A204.1 (cell line): Measurements from ENCODE around the gene HTR1E.
"Not testable (repeated sequence)": the region's sequence is repeated elsewhere in the genome, so short reads cannot be mapped to it uniquely, and the experiment has no call there.

Source experiments
- FAIRE-seq: peaks from 2 replicates; lab custom pipeline; 2012; peaks lifted over from hg19 to GRCh38; lab: Jason Lieb, UNC

The HTR1E gene

DNA sequence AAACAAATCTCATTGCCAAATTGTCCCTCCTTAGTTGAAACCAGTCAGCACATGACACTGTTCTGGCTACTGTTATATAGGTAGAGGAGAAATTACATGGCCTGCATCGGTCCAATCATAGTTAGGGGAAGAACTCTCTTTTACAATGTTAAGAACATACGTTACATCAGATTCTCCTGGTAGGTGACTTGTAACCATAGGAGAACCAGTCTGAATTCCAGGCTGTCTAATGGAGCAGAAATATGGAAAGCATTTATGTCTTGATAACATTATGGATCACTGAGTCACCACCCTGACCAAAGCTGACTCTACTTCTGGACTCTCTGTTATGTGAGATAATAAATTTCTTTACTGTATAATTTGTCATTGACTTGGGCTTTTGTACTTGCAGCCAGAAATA is 40.9 kb downstream of the HTR1E start:
- no peak for FAIRE-seq

- no peak for FAIRE-seq
Observed at GRCh38 chr6:87001494-87001893, 64.2 kb downstream of the HTR1E start.

DNA sequence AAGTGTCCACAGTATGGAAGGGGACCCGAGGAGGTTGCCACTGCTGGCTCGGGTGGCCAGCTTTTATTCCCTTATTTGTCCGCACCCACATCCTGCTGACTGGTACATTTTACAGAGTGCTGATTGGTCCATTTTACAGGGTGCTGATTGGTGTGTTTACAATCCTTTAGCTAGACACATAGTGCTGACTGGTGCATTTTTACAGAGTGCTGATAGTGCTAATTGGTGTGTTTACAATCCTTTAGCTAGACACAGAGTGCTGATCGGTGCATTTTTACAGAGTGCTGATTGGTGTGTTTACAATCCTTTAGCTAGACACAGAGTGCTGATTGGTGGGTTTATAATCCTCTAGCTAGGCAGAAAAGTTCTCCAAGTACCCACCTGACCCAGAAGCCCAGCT is 65.1 kb downstream of the HTR1E start:
- not testable (repeated sequence) for FAIRE-seq

DNA sequence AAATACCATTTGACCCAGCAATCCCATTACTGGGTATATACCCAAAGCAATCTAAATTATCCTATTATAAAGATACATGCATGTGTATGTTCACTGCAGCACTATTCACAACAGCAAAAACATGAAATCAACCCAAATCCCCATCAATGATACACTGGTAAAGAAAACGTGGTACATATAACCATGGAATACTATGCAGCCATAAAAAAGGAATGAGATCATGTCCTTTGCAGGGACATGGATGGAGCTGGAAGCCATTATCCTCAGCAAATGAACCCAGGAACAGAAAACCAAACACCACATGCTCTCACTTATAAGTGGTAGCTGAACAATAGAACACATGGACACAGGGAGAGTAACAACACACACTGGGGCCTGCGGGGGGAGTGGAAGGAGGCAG is 69.2 kb downstream of the HTR1E start:
- not testable (repeated sequence) for FAIRE-seq

- FAIRE-seq: not testable (repeated sequence)
Observed at GRCh38 chr6:87009581-87009980, 72.3 kb downstream of the HTR1E start.

DNA sequence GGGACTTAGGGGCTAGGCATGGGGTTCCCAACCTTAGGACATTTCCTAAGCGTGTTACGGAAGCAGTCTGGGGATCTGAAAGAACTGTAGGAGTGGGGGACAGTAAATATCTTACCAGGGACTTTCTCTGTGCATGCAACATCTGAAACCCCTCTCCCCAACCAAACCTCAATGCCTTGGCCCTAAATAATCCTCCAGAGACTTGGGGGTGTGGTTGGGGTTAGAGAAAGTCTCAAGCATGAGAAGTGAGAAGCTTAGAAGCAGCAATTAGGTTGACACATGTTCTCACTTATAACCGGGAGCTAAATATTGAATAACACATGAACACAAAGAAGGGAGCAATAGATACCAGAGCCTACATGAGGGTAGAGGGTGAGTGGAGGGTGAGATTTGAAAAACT is 74.7 kb downstream of the HTR1E start:
- no peak for FAIRE-seq

DNA sequence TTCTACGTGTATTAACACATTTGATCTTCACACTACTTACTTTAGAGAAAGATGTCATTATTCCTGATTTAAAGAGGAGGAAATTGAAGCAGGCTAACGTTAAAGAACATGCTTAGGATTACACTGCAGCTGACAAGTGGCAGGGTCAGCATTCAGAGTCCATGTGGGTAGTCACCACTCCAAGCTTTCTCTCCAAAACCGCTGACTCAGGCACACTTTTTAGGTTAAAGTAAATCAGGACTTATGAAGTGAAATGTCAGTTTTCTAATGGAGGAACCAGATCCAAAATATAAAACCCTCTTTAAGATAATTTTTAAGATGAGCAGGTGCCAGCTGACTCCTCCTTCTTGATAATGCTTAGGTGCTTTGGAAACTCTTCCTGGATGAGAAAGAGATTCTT is 75.4 kb downstream of the HTR1E start:
- FAIRE-seq: no peak

- no peak for FAIRE-seq
Observed at GRCh38 chr6:87016772-87017171, 79.4 kb downstream of the HTR1E start.

DNA sequence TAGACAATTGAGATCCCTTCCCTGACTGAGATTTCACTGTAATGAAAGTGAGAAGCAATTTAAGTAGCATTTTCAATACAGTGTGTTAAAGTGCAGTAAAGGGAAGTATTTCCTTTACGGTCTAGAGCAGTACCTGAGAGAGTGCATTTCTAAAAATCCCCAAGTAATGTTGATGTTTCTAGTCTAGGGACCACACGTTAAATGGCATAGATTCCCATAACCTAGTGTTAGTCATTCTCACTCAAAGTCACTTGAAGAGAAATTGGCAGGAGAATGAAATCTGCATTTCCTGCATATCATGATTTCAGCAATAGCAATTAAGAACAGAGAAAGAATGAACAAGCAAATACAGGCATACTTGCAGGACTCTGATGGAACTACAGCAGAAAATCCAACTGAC is 89.7 kb downstream of the HTR1E start:
- no peak for FAIRE-seq

DNA sequence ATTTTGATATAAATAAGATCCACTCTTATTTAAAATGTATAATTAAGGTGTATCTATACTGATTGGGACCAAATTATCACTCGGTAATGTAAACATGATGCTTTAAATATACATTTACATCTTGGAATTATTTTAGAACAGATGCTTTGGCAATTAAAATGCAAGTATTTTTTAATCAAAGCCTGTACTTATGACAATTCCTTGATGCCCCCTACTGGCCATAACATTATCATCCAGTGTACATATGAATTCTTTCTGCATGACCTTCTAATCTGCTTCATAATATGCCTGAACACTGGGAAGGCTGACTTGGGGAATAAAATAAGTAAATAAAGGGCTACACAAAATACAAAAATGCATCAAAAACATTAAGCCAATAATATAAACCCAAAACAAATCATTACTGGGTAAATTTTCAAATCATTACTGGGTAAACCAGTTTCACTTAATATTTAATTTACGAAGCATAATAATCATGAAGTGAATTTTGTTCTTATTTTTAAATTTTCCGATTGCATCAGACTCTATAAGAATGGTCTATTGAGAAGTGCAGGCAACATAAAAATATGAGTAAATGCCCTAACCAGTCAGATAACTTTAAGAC is 92.5 kb downstream of the HTR1E start:
- FAIRE-seq: peak; percentile 88

- no peak for FAIRE-seq
Observed at GRCh38 chr6:87040729-87041128, 103.4 kb downstream of the HTR1E start.

DNA sequence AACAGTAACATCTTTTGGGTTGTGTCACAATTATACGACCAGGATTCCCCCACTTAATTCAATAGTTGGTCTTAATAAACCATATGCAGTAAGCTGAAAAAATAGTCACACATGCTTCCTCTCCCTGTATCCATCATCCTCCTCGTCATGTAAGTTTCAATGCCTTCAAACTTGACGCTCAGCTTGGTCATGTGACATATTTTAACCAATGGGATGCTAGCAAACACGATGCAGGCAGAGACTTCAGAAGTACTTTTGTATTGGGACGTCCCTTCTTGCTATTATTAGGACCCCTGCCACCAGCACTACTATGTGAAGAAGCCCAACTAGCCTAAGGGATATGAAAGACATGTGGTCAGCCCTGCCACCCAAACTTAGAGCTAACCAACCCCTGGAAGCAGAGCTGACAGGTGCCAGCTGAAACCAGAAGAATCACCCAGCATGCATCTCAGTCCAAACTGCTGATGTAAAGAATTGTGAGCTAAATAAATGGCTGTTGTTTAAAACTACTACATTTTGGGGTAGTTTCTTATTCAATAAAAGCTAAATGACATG is 108.3 kb downstream of the HTR1E start:
- FAIRE-seq: no peak

GRCh38 chr6:87049779-87050178 is 112.5 kb downstream of the HTR1E start:
- FAIRE-seq: no peak

DNA sequence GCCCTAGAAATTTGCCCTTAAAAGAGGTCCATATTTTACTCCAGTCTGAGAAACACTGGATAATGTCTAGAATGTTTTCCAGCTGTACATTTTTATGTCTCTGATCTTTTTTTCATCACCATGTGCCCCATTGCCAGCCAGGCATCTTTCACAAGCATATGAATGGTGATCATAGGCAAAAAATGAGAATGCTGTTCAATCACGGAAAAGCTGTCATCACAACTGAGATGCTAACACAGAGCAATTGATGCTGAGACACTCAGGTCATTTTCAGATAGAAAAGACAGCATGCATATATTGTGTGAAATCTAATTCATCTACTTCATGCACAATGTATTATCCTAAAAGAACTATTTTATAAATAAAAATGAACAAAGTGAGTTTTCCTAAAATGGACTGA is 116.0 kb downstream of the HTR1E start:
- FAIRE-seq: no peak

DNA sequence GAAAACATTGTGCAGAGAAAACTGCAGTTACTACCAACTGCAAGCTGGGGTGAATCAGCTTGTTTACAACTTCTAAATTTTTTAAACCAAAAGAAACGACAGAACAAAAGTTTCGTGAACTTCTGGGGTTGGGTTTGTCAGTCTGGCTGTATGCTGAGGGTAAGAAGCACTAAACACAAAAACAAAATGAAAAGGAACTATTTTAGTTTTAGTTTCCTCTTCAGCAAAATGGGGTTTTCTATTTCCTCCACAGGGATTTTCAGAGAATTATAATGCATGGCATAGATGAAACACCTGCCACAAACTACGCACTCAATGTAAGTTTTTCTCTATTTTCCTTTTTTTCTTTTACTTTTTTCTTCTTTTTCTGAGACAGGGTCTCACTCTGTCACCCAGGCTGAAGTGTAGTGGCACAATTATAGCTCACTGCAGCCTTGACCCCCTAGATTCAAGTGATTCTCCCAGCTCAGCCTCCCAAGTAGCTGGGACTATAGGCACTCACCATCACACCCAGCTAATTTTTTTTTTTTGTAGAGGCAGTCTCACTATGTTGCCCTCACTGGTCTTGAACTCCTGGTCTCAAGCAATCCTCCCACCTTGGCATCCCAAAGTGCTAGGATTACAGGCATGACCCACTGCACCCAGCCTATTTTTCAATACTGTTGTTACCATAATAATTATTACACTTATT is 117.0 kb downstream of the HTR1E start:
- FAIRE-seq: no peak

DNA sequence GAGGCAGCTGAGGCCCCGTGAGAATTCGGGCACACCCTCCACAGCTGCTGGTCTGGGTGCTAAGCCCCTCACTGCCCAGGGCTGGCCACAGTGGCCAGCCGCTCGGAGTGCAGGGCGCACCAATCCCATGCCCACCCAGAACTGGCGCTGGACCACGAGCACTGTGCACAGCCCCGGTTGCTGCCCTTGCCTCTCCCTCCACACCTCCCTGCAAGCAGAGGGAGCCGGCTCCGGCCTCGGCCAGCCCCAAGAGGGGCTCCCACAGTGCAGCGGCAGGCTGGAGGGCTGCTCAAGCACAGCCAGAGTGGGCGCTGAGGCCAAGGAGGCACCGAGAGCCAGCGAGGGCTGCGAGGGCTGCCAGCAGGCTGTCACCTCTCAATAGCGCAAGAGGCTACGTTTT is 122.6 kb downstream of the HTR1E start:
- FAIRE-seq: no peak

DNA sequence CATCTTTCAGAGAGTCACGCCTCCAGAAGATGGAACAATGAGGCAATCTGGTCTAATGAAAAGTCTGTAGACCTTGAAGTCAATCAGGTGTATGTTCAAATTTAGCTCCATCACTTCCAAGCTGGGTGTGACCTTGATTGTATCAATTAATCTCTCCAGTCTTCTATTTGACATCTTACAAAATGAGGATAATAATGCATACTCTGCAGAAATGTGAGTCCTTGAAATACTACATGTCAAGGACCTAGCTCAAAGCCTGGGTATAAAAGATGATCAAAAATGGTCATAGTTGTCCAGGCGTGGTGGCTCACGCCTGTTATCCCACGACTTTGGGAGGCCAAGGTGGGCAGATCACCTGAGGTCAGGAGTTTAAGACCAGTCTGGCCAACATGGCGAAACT is 127.8 kb downstream of the HTR1E start:
- no peak for FAIRE-seq
